Measurements from ENCODE around the gene CYP21A2.

- TF ChIP-seq CTCF (IDR thresholded peaks at IDR 0.05) = no peak
- no peak for TF ChIP-seq POLR2A (IDR thresholded peaks at IDR 0.05)
These were observed 47.7 kb downstream of the CYP21A2 start for GRCh38 chr6:32085759-32086459.
